Thyroid gland (tissue), 4 donors: ENCODE data around the gene YPEL3.

ENCODE experiments used
- CTCF ChIP-seq, 6 experiments: fragments of 200-600 bp in 3 of 6; fragments of 450-650 bp in 3 of 6; sonication (generic) in 3 of 6; IDR thresholded peaks; one replicate each; pipeline ENCODE4 v1.5.1; 2016 to 2019; ENCODE audit warnings: antibody characterized with exemption in 6 of 6, mild to moderate bottlenecking in 2 of 6, inconsistent platforms in 1 of 6, moderate library complexity in 1 of 6
- POLR2A ChIP-seq, 2 donors: fragments of 450-650 bp; IDR thresholded peaks; one replicate each; pipeline ENCODE4 v1.6.1; 2017; ENCODE audit warnings: antibody characterized with exemption in 2 of 2, mild to moderate bottlenecking in 2 of 2, moderate library complexity in 1 of 2

- TF ChIP-seq CTCF (IDR thresholded peaks at IDR 0.05) (no peak), POLR2A (IDR thresholded peaks at IDR 0.05) (no peak)
These were observed 8.7 kb downstream of the YPEL3 start for GRCh38 chr16:30087181-30087898.
